AG10803 (cell line): ENCODE data around the gene KIAA1586.
A peak's percentile ranks its signal among the peaks of the same experiment; 100 is the strongest.
"Not testable (repeated sequence)": the region's sequence is repeated elsewhere in the genome, so short reads cannot be mapped to it uniquely, and the experiment has no call there.

Experiments
- DNase-seq: peaks from one replicate; pipeline ENCODE4 v3.0.0; 2010; ENCODE audit warnings: low read depth
- H3K4me3 ChIP-seq: 2 replicates; pipeline ENCODE4 v1.5.1; 2011; ENCODE audit warnings: mild to moderate bottlenecking, low read length, control low read depth
- TF ChIP-seq, protein P1 (sequence below): conservative IDR thresholded peaks from 2 replicates; pipeline ENCODE4 v1.5.1; 2011; ENCODE audit warnings: mild to moderate bottlenecking, low read length, control low read depth, inconsistent platforms

The KIAA1586 gene

DNA sequence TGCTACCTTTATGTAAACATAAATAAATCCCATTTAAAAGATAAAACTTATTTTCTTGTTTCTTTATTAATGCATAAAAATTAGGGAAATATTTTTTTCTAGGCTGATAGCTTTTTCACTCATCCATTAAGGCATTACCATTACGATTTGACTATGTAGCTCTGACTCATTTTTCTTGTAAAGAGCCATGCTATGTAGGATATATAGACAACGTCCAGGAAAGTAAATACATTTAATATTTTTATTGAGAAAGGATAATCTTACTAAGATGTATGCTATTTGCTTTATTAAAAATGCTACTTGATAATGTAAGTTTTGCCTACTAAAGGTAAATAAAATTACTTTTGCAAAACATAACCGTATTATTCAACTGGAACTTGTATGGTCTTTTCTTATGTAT lies 19.2 kb upstream of the KIAA1586 start:
- no peak for DNase-seq
- no peak overlapping the region for H3K4me3 ChIP-seq
- TF ChIP-seq, protein P1, sequence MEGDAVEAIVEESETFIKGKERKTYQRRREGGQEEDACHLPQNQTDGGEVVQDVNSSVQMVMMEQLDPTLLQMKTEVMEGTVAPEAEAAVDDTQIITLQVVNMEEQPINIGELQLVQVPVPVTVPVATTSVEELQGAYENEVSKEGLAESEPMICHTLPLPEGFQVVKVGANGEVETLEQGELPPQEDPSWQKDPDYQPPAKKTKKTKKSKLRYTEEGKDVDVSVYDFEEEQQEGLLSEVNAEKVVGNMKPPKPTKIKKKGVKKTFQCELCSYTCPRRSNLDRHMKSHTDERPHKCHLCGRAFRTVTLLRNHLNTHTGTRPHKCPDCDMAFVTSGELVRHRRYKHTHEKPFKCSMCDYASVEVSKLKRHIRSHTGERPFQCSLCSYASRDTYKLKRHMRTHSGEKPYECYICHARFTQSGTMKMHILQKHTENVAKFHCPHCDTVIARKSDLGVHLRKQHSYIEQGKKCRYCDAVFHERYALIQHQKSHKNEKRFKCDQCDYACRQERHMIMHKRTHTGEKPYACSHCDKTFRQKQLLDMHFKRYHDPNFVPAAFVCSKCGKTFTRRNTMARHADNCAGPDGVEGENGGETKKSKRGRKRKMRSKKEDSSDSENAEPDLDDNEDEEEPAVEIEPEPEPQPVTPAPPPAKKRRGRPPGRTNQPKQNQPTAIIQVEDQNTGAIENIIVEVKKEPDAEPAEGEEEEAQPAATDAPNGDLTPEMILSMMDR: no peak

DNA sequence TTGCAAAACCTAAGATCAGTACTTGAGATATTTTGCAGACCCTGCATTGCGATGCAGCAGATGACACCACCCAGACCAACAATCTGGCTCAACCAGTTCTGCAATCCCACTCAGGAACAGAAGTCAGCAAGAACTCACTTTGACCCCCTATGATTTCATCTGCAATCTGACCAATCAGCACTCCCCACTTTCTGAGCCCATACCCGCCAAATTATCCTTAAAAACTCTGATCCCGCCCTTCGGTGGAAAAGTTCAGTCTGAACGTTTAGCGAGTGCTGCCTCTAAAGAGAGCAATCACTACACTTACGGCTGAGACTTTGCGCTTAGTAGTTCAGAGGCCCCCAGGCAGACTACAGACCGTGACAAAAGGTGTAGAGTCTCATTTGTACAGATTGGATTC lies 17.3 kb upstream of the KIAA1586 start:
- TF ChIP-seq, protein P1: no peak
- no peak overlapping the region for H3K4me3 ChIP-seq

GRCh38 chr6:57033228-57033627 lies 13.3 kb upstream of the KIAA1586 start:
- no peak for DNase-seq
- H3K4me3 ChIP-seq: no peak overlapping the region
- TF ChIP-seq, protein P1: no peak

More for the DNA sequence above, 17.3 kb upstream of the KIAA1586 start:
- DNase-seq: no peak

DNA sequence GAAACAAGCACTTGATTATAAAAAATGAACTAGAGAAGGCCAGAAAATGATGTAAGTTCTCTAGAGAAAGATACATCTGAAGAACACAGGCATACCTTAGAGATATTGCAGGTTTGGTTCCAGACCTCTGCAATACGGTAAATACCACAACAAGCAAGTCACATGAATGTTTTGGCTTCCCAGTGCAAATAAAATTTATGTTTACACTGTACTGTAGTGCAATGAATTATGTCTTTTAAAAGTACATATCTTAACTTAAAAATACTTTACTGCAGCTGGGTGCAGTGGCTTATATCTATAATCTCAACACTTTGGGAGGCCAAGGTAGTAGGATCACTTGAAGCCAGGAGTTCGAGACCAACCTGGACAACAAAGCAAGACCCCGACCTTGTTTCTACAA lies 10.9 kb upstream of the KIAA1586 start:
- no peak for DNase-seq
- TF ChIP-seq, protein P1: no peak
- no peak overlapping the region for H3K4me3 ChIP-seq

DNA sequence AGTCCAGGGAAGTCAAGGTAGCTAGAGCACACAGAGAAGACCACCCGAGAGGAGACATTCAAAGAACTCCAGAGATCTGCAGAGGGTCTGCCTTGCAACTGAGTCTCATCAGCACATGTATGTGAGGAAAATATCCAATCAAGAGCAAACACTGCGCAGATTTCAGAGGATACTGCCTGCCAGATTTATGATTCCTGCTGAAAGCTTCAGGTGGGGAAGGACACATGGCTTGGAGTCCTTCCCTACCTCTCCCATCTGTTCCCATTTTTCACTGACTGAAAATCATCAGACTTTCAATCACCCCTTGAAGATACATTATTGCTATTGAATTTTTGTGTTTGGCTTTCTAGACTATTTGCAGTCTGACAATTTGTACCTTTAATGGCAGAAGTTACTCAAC lies 7.6 kb upstream of the KIAA1586 start:
- DNase-seq: no peak
- TF ChIP-seq, protein P1: no peak
- no peak overlapping the region for H3K4me3 ChIP-seq

DNA sequence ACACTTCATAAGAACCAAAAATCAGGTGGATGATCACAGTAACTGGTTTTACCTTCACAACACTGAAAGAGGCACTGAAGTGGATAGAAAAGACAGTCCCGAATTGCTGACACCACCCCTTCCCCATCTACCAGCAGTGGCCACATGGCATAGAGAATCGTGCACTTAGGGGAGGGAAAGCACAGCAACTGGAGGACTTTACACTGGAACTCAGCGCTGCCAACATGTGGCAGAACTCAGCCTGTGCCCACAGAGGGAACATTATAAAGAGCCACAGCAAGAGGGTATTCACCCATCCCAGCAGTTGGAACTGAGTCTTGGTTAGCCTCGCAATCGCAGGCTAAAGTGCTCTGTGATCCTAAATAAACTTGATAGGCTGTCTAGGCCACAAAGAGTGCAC lies 6.5 kb upstream of the KIAA1586 start:
- H3K4me3 ChIP-seq: no peak overlapping the region
- TF ChIP-seq, protein P1: no peak
- no peak for DNase-seq

- H3K4me3 ChIP-seq, DNase-seq: not testable (repeated sequence)
Measured at GRCh38 chr6:57044061-57044460, 2.4 kb upstream of the KIAA1586 start.

DNA sequence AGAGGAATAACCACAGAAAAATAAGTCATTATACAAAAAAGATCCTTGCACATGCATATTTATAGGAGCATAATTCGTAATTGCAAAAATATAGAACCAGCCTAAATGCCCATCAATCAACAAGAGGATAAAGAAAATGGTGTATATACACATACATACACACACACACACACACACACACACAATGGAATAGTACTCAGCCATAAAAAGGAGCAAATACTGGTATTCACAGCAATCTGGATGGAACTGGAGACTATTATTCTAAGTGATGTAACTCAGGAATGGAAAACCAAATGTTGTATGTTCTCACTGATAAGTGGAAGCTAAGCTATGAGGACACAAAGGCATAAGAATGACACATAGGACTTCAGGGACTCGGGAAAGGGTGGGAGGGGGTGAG lies 1.9 kb upstream of the KIAA1586 start:
- DNase-seq: no peak
- no peak overlapping the region for H3K4me3 ChIP-seq
- TF ChIP-seq, protein P1: no peak

GRCh38 chr6:57047257-57047585 lies 728 bp downstream of the KIAA1586 start:
- not testable (repeated sequence) for DNase-seq

GRCh38 chr6:57047859-57048258 lies 1.4 kb downstream of the KIAA1586 start:
- peak overlapping the region; percentile 35 for H3K4me3 ChIP-seq
- not testable (repeated sequence) for DNase-seq

More at GRCh38 chr6:57047257-57047585, 728 bp downstream of the KIAA1586 start:
- H3K4me3 ChIP-seq: not testable (repeated sequence)
